ENCODE data around the gene CP.
A peak's percentile ranks its signal among the peaks of the same experiment; 100 is the strongest.
"Not testable (repeated sequence)": the region's sequence is repeated elsewhere in the genome, so short reads cannot be mapped to it uniquely, and the experiment has no call there.

CP gene

GRCh38 chr3:149221783-149222517 lies at the start of gene CP:
Gene CP, minus strand, starts transcription at chr3:149221829. Its CDS starts 37 bp downstream, at chr3:149221792.
- DNase-seq = no peak

DNA sequence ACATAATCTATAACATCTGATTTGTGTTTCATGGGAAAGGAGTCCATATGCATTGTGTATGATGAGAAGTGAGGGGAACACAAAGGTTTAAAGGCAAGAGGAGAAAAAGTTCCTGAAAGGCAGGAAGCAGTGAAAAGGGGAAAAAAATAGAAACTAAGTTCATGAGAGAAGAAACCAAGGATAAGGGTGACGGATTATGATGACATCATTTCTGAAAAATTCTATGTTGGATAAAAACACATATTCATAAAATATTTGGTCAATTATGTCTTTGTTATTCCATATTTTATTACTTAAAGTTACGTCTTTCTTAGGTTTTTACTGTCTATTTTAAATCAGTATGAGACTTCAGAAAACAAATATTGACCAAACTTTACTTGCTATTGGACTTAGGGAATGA lies 48.6 kb upstream of the CP start:
- no peak for DNase-seq

GRCh38 chr3:149269687-149270086 lies 48.1 kb upstream of the CP start:
- DNase-seq = no peak

- DNase-seq = no peak
These were observed 45.9 kb upstream of the CP start for GRCh38 chr3:149267565-149267964.

GRCh38 chr3:149266736-149267135 lies 45.1 kb upstream of the CP start:
- DNase-seq = no peak

DNA sequence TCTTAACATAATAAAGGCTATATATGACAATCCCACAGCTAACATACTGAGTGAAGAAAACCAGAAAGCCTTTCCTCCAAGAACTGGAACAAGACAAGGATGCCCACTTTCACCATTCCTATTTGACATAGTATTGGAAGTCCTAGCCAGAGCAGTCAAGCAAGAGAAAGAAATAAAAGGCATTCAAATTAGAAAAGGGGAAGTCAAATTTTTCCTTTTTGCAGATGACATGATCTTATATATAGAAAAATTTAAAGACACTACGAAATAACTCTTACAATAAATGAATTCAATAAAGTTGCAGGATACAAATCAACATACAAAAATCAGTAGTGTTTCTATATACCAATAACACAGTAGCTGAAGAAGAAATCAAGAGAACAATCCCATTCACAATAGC lies 42.2 kb upstream of the CP start:
- DNase-seq = no peak

DNA sequence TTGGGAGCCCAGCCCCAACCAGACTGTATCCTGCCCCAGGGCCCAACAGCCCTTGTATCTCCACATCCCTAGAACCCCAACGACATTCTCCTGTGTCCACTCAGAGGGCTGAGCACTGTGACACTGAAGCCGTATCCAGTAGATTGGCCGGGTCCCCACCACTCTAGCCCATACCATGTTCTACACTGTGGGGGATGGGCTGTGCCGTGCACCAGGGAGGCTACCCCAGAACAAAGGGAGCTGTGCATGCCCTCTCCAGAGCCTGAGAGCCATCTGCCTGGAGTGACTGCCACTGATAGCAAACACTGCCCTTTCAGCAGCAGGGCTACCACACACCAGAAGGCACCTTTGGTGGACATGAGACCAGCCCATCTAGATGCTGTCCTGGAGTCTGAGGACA lies 37.1 kb upstream of the CP start:
- no peak for DNase-seq

DNA sequence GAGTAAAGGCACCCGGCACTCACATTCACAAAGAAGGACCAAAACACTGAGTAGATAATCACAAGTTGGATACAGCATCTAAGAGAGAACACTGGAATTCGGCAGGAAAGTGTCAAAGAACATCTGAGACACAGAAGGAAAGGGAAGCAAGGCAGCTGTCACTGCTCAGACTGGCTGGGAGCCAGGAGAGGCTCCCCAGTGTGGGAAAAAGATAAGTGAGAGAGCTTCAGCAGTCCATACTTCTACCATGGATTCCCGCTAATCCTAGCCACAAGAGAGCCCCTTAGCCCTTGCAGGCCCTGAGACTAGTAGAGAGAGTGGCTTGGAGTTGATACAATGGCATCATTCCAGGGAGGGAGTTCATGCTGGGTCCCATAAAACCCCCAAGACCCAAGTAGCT lies 36.7 kb upstream of the CP start:
- DNase-seq = peak in 1 of 58 donors; percentile 2

- DNase-seq = no peak
These were observed 30.6 kb upstream of the CP start for GRCh38 chr3:149252272-149252671.

DNA sequence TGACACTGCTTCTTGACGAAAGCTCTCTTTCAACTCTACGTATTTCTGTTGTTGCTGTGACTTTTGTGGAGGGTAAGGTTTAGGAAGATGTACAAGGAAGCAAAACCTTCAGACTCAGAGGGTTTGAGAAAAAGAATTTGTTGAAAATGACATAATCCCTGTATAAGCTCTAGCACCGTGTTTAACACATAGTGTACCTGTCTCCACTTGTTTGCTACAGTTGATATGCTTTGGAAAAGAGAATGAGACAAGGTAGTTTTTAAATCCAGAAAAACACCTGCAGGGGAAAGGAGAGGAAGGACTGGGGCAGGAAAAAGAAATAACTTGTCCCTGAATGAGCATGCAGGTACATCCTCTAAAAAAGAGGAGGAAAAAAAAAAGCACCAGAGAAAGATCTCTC lies 29.6 kb upstream of the CP start:
- no peak for DNase-seq

GRCh38 chr3:149247929-149248691 lies 26.5 kb upstream of the CP start:
- no peak for DNase-seq

GRCh38 chr3:149247008-149247710 lies 25.5 kb upstream of the CP start:
- DNase-seq = no peak

- no peak for DNase-seq
These were observed 24.3 kb upstream of the CP start for GRCh38 chr3:149245738-149246451.

DNA sequence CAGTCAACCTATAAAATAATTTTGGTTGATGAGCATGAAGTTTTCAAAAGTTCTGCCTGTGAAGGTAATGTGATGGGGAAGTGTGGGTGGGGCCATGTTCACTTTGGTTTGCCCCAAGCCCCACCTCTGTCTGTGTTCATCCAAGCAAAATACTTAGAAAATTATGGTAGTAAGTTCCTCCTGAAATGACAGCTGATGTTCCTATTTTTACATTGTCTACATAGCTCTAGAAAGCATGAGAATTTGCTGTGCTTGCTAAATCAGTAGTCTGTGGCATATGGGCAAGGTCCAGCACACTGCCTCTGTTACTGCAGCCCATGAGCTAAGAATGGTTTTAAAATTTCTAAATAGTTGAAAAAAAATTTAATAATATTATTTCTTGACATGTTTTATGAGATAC lies 21.9 kb upstream of the CP start:
- no peak for DNase-seq

DNA sequence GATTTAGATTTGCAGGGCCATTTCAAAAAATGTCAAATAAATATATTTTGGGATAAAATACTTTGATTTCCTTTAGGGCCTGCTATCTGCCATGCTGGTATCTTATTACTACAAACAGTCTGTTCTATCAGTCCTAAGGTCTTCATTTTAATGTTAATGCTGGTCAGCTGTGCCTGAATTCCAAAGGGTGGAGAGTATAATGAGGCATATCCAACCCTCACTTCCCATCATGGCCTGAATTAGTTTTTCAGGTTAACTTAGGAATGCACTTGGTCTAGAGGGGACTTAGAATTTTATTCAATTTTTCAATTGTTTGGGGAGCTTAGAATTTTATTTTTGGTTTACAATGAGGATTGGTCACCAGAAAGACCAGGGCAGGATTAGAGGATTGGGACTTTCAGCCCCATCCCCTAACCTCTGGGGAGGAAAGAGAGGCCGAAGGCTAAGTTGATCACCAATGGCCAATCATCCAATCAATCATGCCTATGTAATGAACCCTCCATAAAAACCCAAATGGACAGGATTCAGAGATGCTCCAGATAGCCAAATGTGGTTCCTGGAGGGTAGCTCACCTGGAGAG lies 17.8 kb upstream of the CP start:
- DNase-seq = no peak

GRCh38 chr3:149238268-149238667 lies 16.6 kb upstream of the CP start:
- DNase-seq = not testable (repeated sequence)

DNA sequence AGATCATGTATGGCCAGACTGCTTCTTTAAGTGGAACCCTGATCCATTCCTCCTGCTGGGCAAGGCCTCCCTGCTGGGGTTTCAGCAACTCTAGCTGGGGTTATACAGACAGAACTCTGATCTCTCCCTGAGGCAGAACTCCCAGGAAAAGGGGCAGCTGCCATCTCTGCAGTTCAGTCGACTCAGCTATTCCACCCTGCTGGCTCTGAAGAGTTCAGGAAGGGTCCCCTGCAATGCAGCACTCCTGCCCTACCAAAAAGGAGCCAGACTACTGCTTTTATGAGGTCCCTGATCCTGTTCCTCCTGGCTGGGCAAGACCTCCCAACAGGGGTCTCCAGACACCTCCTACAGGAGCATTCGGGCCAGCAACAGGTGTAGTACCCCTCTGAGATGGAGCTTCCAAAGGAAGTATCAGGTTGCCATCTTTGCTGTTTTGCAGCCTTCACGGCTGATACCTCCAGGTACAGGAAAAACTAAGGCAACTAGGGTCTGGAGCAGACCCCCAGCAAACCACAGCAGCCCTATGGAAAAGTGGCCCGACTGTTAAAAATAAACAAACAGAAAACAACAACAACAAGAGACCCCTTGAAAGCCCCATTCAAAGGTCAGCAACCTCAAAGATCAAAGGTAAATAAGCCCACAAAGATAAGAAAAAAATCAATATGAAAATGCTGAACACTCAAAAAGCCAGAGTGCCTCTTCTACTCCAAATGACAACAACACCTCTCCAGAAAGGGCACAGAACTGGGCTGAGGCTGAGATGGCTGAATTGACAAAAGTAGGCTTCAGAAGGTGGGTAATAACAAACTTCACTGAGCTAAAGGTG lies 14.2 kb upstream of the CP start:
- DNase-seq = no peak

DNA sequence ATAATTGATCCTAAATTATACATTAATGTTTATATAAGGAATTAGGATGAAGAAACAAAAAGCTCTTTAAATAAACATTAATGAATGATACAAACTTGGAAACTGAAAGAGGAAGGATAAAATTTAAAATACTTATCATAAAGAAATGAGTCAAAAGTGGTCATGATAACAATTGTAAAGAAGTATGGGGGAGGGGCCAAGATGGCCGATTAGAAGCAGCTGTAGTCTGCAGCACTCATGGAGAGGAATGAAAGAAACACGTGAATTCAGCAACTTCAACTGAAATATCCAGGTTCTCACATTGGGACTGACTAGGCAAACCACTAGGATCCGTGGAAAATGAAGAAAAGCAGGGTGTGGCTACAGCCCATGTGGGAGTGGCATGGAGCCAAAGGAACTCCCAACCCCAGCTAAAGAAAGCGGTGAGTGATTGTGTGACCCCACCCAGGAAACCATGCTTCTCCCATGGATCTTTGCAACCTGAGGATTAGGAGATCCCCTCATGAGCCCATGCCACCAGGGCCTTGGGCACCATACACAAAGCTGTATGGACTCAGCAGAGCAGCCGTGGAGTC lies 13.1 kb upstream of the CP start:
- DNase-seq = no peak

DNA sequence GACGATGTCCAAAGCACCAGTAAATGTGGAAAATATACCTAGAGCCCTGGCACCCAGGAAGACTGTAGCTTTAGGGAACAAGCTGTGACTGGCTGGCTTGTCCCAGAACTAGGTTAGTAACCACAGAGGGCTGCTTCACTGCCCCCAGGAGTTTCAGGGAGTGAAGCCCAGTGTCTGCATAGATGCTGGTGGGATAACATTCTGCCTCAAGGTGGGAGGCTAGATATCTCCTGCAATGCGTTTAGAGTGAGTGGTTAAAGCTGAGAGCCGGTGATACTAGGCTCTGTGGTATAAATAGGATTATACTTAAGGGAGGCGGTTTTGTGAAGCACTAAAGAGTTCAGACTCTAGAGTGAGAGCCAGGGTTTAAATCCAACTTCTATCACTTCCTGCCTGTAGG lies 11.7 kb upstream of the CP start:
- no peak for DNase-seq

DNA sequence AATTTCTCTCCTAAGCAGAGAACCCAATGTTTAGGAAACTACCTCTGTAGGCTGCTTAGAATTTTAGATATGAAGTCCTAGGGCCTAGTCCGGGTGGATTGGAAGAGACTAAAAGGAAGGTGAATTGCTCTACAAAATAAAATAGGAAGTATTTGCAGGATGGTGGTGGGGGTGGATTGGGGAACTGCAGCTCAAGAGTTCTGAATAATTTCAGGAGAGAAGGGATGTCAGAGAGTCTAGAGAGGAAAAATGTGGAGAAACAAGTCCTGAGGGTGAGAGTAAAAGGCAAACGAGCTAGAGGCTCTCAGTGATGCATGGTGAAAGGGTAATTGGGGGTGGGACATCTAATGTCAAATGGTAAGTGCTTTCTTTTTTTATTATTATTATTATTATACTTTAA lies 10.2 kb upstream of the CP start:
- DNase-seq = no peak

Measured in anterior cingulate cortex (tissue), 58 donors.